GM23338 (cell line): ENCODE measurements around the gene MOB3B. TPM values are rescaled to one million over a fixed set of nuclear protein-coding genes. Genes with fewer than 3 reads are reported as not detected.

Source experiments
- ATAC-seq: fragments of 200-7000 bp; cut with Tn5 transposase; 3 replicates; pipeline ENCODE4 v1.9.1; 2020
- DNase-seq: peaks from one replicate; pipeline ENCODE4 v3.0.0-alpha.2; 2015; ENCODE audit warnings: low spot score
- H2AFZ ChIP-seq: fragments of 200-600 bp; sonication (generic); 2 replicates; pipeline ENCODE4 v1.8.0; 2016; ENCODE audit warnings: antibody characterized with exemption, mild to moderate bottlenecking, moderate library complexity
- H3F3A ChIP-seq: fragments of 200-600 bp; sonication (generic); replicated peaks from 2 replicates; pipeline ENCODE4 v1.8.0; 2017; ENCODE audit warnings: antibody characterized with exemption, mixed run types, low read depth
- H3K27ac ChIP-seq: fragments of 200-600 bp; sonication (generic); 2 replicates; pipeline ENCODE4 v1.6.1; 2016; ENCODE audit warnings: low read depth
- H3K27me3 ChIP-seq: fragments of 200-600 bp; sonication (generic); 2 replicates; pipeline ENCODE4 v1.8.0; 2016; ENCODE audit warnings: mild to moderate bottlenecking, mixed run types, moderate library complexity; ENCODE audit not compliant: insufficient read depth
- H3K36me3 ChIP-seq: fragments of 200-600 bp; sonication (generic); 2 replicates; pipeline ENCODE4 v1.8.0; 2016; ENCODE audit warnings: mild to moderate bottlenecking; ENCODE audit not compliant: insufficient read depth
- H3K4me1 ChIP-seq: fragments of 200-600 bp; sonication (generic); 2 replicates; pipeline ENCODE4 v1.8.0; 2016; ENCODE audit warnings: mild to moderate bottlenecking, moderate library complexity; ENCODE audit not compliant: insufficient read depth
- H3K4me2 ChIP-seq: fragments of 200-600 bp; sonication (generic); 2 replicates; pipeline ENCODE4 v1.7.1; 2017; ENCODE audit warnings: mixed run types
- H3K4me3 ChIP-seq: fragments of 200-600 bp; sonication (generic); 2 replicates; pipeline ENCODE4 v1.6.1; 2016; ENCODE audit warnings: mixed run types
- H3K79me2 ChIP-seq: fragments of 200-600 bp; sonication (generic); replicated peaks from 2 replicates; pipeline ENCODE4 v1.8.0; 2017; ENCODE audit warnings: mild to moderate bottlenecking; ENCODE audit not compliant: insufficient read depth
- H3K9me2 ChIP-seq: fragments of 200-600 bp; sonication (generic); 2 replicates; pipeline ENCODE4 v1.8.0; 2017; ENCODE audit not compliant: insufficient read depth
- H4K20me1 ChIP-seq: fragments of 200-600 bp; sonication (generic); replicated peaks from 2 replicates; pipeline ENCODE4 v1.8.0; 2017; ENCODE audit warnings: mild to moderate bottlenecking; ENCODE audit not compliant: insufficient read depth
- H3K27ac Mint-ChIP-seq: 2 replicates; pipeline ENCODE4 v1.8.0; 2020; ENCODE audit warnings: inconsistent platforms, mild to moderate bottlenecking, moderate library complexity, mixed read lengths
- H3K27me3 Mint-ChIP-seq: 3 replicates; pipeline ENCODE4 v1.8.0; 2022; ENCODE audit warnings: low read depth, mild to moderate bottlenecking, moderate library complexity, mixed read lengths, inconsistent platforms; ENCODE audit not compliant: insufficient read depth, poor library complexity
- H3K36me3 Mint-ChIP-seq: 3 replicates; pipeline ENCODE4 v1.8.0; 2021; ENCODE audit warnings: low read depth, mild to moderate bottlenecking, inconsistent platforms, moderate library complexity, mixed read lengths
- H3K4me1 Mint-ChIP-seq: 3 replicates; pipeline ENCODE4 v1.8.0; 2020; ENCODE audit warnings: mild to moderate bottlenecking, inconsistent platforms, mixed read lengths
- H3K4me3 Mint-ChIP-seq: 3 replicates; pipeline ENCODE4 v1.8.0; 2021; ENCODE audit warnings: moderate library complexity, mild to moderate bottlenecking, inconsistent platforms, mixed read lengths
- H3K9me3 Mint-ChIP-seq: 3 replicates; pipeline ENCODE4 v1.8.0; 2020; ENCODE audit warnings: moderate library complexity, mild to moderate bottlenecking, inconsistent platforms, mixed read lengths
- CREB1 ChIP-seq: fragments of 250-450 bp; sonication (Bioruptor Pico); IDR thresholded peaks from 2 replicates; pipeline ENCODE4 v1.5.0; 2020; ENCODE audit warnings: low read depth, mild to moderate bottlenecking, moderate library complexity
- CTCF ChIP-seq, 2 experiments: fragments of 200-600 bp in 1 of 2; sonication (generic) in 1 of 2; conservative IDR thresholded peaks; 2 replicates each; pipeline versions ENCODE4 v1.5.1 to v1.6.1; 2016 to 2017; ENCODE audit warnings: antibody characterized with exemption in 2 of 2, low read depth in 2 of 2, mild to moderate bottlenecking in 2 of 2, moderate library complexity in 1 of 2
- ETS1 ChIP-seq: IDR thresholded peaks from 2 replicates; pipeline ENCODE4 v1.6.1; 2016; ENCODE audit warnings: antibody characterized with exemption
- EZH2 ChIP-seq: fragments of 200-600 bp; sonication (generic); IDR thresholded peaks from one replicate; pipeline ENCODE4 v1.8.0; 2017; ENCODE audit warnings: antibody characterized with exemption, mild to moderate bottlenecking, low read depth; ENCODE audit not compliant: unreplicated experiment
- EZH2phosphoT487 ChIP-seq: fragments of 200-600 bp; sonication (generic); IDR thresholded peaks from one replicate; pipeline ENCODE4 v1.8.1; 2018; ENCODE audit warnings: antibody characterized with exemption; ENCODE audit not compliant: unreplicated experiment
- JUNB ChIP-seq: IDR thresholded peaks from one replicate; pipeline ENCODE4 v1.6.1; 2016; ENCODE audit warnings: antibody characterized with exemption; ENCODE audit not compliant: unreplicated experiment
- NANOG ChIP-seq: IDR thresholded peaks from 2 replicates; pipeline ENCODE4 v1.6.1; 2016; ENCODE audit warnings: antibody characterized with exemption, borderline replicate concordance
- POLR2AphosphoS5 ChIP-seq: IDR thresholded peaks from 2 replicates; pipeline ENCODE4 v1.6.1; 2016; ENCODE audit warnings: antibody characterized with exemption, low read depth
- REST ChIP-seq: IDR thresholded peaks from one replicate; pipeline ENCODE4 v1.6.1; 2018; ENCODE audit warnings: antibody characterized with exemption; ENCODE audit not compliant: unreplicated experiment
- STAT1 ChIP-seq: IDR thresholded peaks from one replicate; pipeline ENCODE4 v1.6.1; 2016; ENCODE audit warnings: antibody characterized with exemption; ENCODE audit not compliant: unreplicated experiment
- ZNF114 ChIP-seq: fragments of 250-450 bp; sonication (Bioruptor Pico); IDR thresholded peaks from 2 replicates; pipeline ENCODE4 v1.5.0; 2020; ENCODE audit warnings: mild to moderate bottlenecking, moderate library complexity
- ZNF331 ChIP-seq: fragments of 250-450 bp; sonication (Bioruptor Pico); IDR thresholded peaks from 2 replicates; pipeline ENCODE4 v1.5.0; 2020; ENCODE audit warnings: low read depth, mild to moderate bottlenecking, moderate library complexity
- ZNF462 ChIP-seq: fragments of 250-450 bp; sonication (Bioruptor Pico); IDR thresholded peaks from 2 replicates; pipeline ENCODE4 v1.5.0; 2020; ENCODE audit warnings: mild to moderate bottlenecking, moderate library complexity
- polyA plus RNA-seq: library from polyadenylated mRNA; unstranded; fragments of >200 nt; fragmentation: Nextera tagmentation; extraction: Ambion mirVana; gene quantifications from 2 replicates; pipeline ENCODE4 v1.2.1, GENCODE V29; 2016
- total RNA-seq: library from RNA; depleted of rRNA; stranded (reverse); fragments of >200 nt; shearing (Covaris generic); gene quantifications from 2 replicates; pipeline ENCODE4 v1.2.3, GENCODE V29; 2014

The MOB3B gene
- total and polyA plus RNA-seq, 2 experiments from 2014 or later = 7.6 to 12.1 TPM

GRCh38 chr9:27437652-27438373 lies 91.8 kb downstream of the MOB3B start:
- H3K9me3 Mint-ChIP-seq = no peaks in the 10 kb centered on the region

More at GRCh38 chr9:27437652-27438373, 91.8 kb downstream of the MOB3B start:
- peaks cover 47% of the 10 kb centered on the region for H3K4me1 Mint-ChIP-seq
- H3K27me3 ChIP-seq = no peaks in the 10 kb centered on the region
- H3K9me2 ChIP-seq = peaks cover 7% of the 10 kb centered on the region
- no peak overlapping the region for H3K27ac Mint-ChIP-seq
- H2AFZ ChIP-seq = no peak overlapping the region
- H3K27ac ChIP-seq = no peak overlapping the region
- no peak for TF ChIP-seq ETS1
- no peak for TF ChIP-seq ZNF114 (CRISPR knock-in tag)
- no peak for TF ChIP-seq JUNB
- no peak for TF ChIP-seq ZNF462
- no peak for TF ChIP-seq ZNF331 (CRISPR knock-in tag)
- TF ChIP-seq NANOG = no peak
- no peak for TF ChIP-seq CTCF (conservative IDR thresholded peaks at IDR 0.05; ENCODE audit: low read depth in 2 of 2)
- no peak for TF ChIP-seq POLR2AphosphoS5
- no peak for TF ChIP-seq CREB1
- no peak for TF ChIP-seq STAT1
- TF ChIP-seq REST = no peak
- TF ChIP-seq EZH2phosphoT487 = no peak
- no peak for TF ChIP-seq EZH2
- no peak for DNase-seq
- H3K36me3 Mint-ChIP-seq = no peaks in the 10 kb centered on the region
- no peaks in the 10 kb centered on the region for H3K36me3 ChIP-seq
- 0 out of 2 replicates have a peak, but pooled peaks cover 6% of the 10 kb centered on the region for H3K79me2 ChIP-seq
- H3K4me3 ChIP-seq = no peak overlapping the region
- no peaks in the 10 kb centered on the region for H4K20me1 ChIP-seq
- no peak overlapping the region for H3K4me3 Mint-ChIP-seq
- no peaks in the 10 kb centered on the region for H3K27me3 Mint-ChIP-seq
- no peaks in the 10 kb centered on the region for H3F3A ChIP-seq
- no peak overlapping the region for H3K4me2 ChIP-seq
- no peak for ATAC-seq
- peaks cover 14% of the 10 kb centered on the region for H3K4me1 ChIP-seq
